K562 (cell line): ENCODE data around the gene PRR30. TPM values are rescaled to one million over a fixed set of nuclear protein-coding genes. Genes with fewer than 3 reads are reported as not detected.

Experiments
- ATAC-seq: fragments of 200-7000 bp; cut with Tn5 transposase; 3 replicates; pipeline ENCODE4 v1.9.1; 2020; ENCODE audit warnings: moderate library complexity
- BruUV-seq: library from RNA; stranded (reverse); fragments of 400-500 nt; replicated peaks from 2 replicates; lab custom pipeline; 2021; lab: Mats Ljungman, UMichigan
- CTCF ChIA-PET: fragments of 300-600 bp; formaldehyde crosslinking; extraction: SDS; loops from one replicate; lab custom pipeline; 2021; ENCODE audit warnings: low intra/inter-chr PET ratio; lab: Yijun Ruan, JAX
- POLR2A ChIA-PET: fragments of 300-600, 350-650 bp; sonication (Branson Sonifier 250); formaldehyde crosslinking; extraction: SDS; loops from one replicate; lab custom pipeline; 2021; ENCODE audit warnings: antibody characterized with exemption, inconsistent platforms; lab: Yijun Ruan, JAX
- DNase-seq, 4 experiments: peaks; one replicate each; pipeline versions ENCODE4 v3.0.0 to v3.0.0-alpha.2; 2011 to 2018; ENCODE audit warnings: low spot score in 3 of 4, mixed read lengths in 3 of 4; ENCODE audit errors: extremely low read depth in 1 of 4
- FAIRE-seq: peaks from 2 replicates; lab custom pipeline; 2011; peaks lifted over from hg19 to GRCh38; lab: Jason Lieb, UNC
- H2AFZ ChIP-seq: 2 replicates; pipeline ENCODE4 v1.6.0; 2011; ENCODE audit warnings: low read depth, low read length, control low read depth, inconsistent platforms
- H3K27ac ChIP-seq: fragments of 200-600 bp; 3 replicates; pipeline ENCODE4 v1.8.0; 2011; ENCODE audit warnings: low read depth, mild to moderate bottlenecking, control low read depth, inconsistent platforms, low read length, moderate library complexity, mixed read lengths; ENCODE audit errors: extremely low read depth
- H3K27me3 ChIP-seq, 2 experiments: fragments of 300-600 bp in 1 of 2; 2 replicates in 1 of 2; 3 replicates in 1 of 2; pipeline versions ENCODE4 v1.6.0 to v1.8.0; 2011; ENCODE audit warnings: inconsistent platforms in 2 of 2, low read length in 2 of 2, mild to moderate bottlenecking in 1 of 2, mixed read lengths in 1 of 2, moderate library complexity in 1 of 2; ENCODE audit not compliant: control insufficient read depth in 2 of 2, insufficient read depth in 2 of 2
- H3K36me3 ChIP-seq: fragments of 300-600 bp; 3 replicates; pipeline ENCODE4 v1.8.0; 2011; ENCODE audit warnings: mild to moderate bottlenecking, low read length, inconsistent platforms; ENCODE audit not compliant: control insufficient read depth, insufficient read depth
- H3K4me1 ChIP-seq, 2 experiments: fragments of 200-600 bp in 1 of 2; replicated peaks in 1 of 2; 2 replicates in 1 of 2; 3 replicates in 1 of 2; pipeline versions ENCODE4 v1.5.1 to v1.8.0; 2011; ENCODE audit warnings: inconsistent platforms in 2 of 2, low read length in 2 of 2, mild to moderate bottlenecking in 1 of 2, mixed read lengths in 1 of 2, moderate library complexity in 1 of 2; ENCODE audit not compliant: control insufficient read depth in 2 of 2, insufficient read depth in 2 of 2
- H3K4me2 ChIP-seq: 2 replicates; pipeline ENCODE4 v1.6.1; 2011; ENCODE audit warnings: low read length, control low read depth, inconsistent platforms, mixed read lengths; ENCODE audit not compliant: insufficient read depth
- H3K4me3 ChIP-seq: fragments of 200-600 bp; sonication (generic), shearing (Covaris generic); 2 replicates; pipeline ENCODE4 v1.5.1; 2016; ENCODE audit warnings: control low read depth, inconsistent platforms
- H3K79me2 ChIP-seq: fragments of 200-600 bp; 3 replicates; pipeline ENCODE4 v1.8.0; 2011; ENCODE audit warnings: low read length, inconsistent platforms; ENCODE audit not compliant: control insufficient read depth, insufficient read depth
- H3K9ac ChIP-seq, 2 experiments: 2 replicates each; pipeline versions ENCODE4 v1.6.0 to v1.6.1; 2011; ENCODE audit warnings: low read depth in 2 of 2, low read length in 2 of 2, control low read depth in 1 of 2, inconsistent platforms in 1 of 2, mild to moderate bottlenecking in 1 of 2, mixed read lengths in 1 of 2; ENCODE audit not compliant: insufficient read depth in 1 of 2
- H3K9me1 ChIP-seq: one replicate; pipeline ENCODE4 v1.6.0; 2011; ENCODE audit warnings: inconsistent platforms, mild to moderate bottlenecking, low read length, moderate library complexity; ENCODE audit not compliant: control insufficient read depth, insufficient read depth
- H3K9me3 ChIP-seq: replicated peaks from 2 replicates; pipeline ENCODE4 v1.5.1; 2011; ENCODE audit warnings: low read depth, low read length, inconsistent platforms; ENCODE audit not compliant: control insufficient read depth, insufficient read depth
- H4K20me1 ChIP-seq: replicated peaks from 2 replicates; pipeline ENCODE4 v1.6.1; 2011; ENCODE audit warnings: low read length, inconsistent platforms, mixed read lengths; ENCODE audit not compliant: control insufficient read depth, insufficient read depth
- DPF2 ChIP-seq: fragments of 450-650 bp; IDR thresholded peaks from 2 replicates; pipeline ENCODE4 v1.6.1; 2016
- KDM4B ChIP-seq, 2 experiments: fragments of 450-650 bp in 1 of 2; sonication (generic) in 1 of 2; IDR thresholded peaks; 2 replicates each; pipeline ENCODE4 v1.6.1; 2016 to 2017; ENCODE audit warnings: borderline replicate concordance in 2 of 2, antibody characterized with exemption in 1 of 2, low read depth in 1 of 2, mild to moderate bottlenecking in 1 of 2
- MEF2A ChIP-seq: IDR thresholded peaks from 2 replicates; pipeline ENCODE4 v1.6.1; 2011; ENCODE audit warnings: low read depth, mild to moderate bottlenecking, low read length, moderate library complexity; ENCODE audit not compliant: control insufficient read depth
- MGA ChIP-seq: fragments of 450-650 bp; IDR thresholded peaks from 2 replicates; pipeline ENCODE4 v1.6.1; 2016; ENCODE audit warnings: mild to moderate bottlenecking, moderate library complexity
- XRCC5 ChIP-seq: fragments of 200-400 bp; formaldehyde crosslinking; IDR thresholded peaks from 2 replicates; pipeline ENCODE4 v1.6.1; 2017; ENCODE audit warnings: low read depth, mild to moderate bottlenecking, low read length
- ZNF445 ChIP-seq: fragments of 250-450 bp; sonication (Bioruptor Pico); IDR thresholded peaks from 2 replicates; pipeline ENCODE4 v1.4.0; 2020; ENCODE audit warnings: low read depth, mild to moderate bottlenecking, moderate library complexity
- WGBS: fragments of 100-300 bp; shearing (Covaris generic); methylation state at CpG from one replicate; pipeline ENCODE4 v1.1.6; 2016; ENCODE audit warnings: low coverage, mixed read lengths; ENCODE audit not compliant: insufficient coverage; ENCODE audit errors: missing lambda C conversion rate; 5-methylcytosine and 5-hydroxymethylcytosine counted together
- in situ Hi-C: fragments of 300-500 bp; cut with MboI; formaldehyde crosslinking; loops from 4 replicates; pipeline ENCODE4 v1.15.0; 2018; ENCODE audit warnings: inconsistent platforms, mixed read lengths
- intact Hi-C: fragments of 100-400 bp; cut with micrococcal nuclease; formaldehyde crosslinking; loops from 2 replicates; pipeline ENCODE4 v1.14.2; 2022
- polyA plus RNA-seq, 8 experiments: library from polyadenylated mRNA; depleted of rRNA in 4 of 8; stranded (reverse) in 5 of 8; unstranded in 3 of 8; fragments of >200 nt; fragmentation: Nextera tagmentation in 2 of 8; fragmentation: Illumina TruSeq in 1 of 8; extraction: Ambion mirVana in 2 of 8; extraction: Trizol in 1 of 8; gene quantifications; 2 replicates each; pipeline versions ENCODE4 v1.2.1 to v1.2.3, GENCODE V29; 2011 to 2014; ENCODE audit warnings: inconsistent platforms in 1 of 8, missing spikeins in 1 of 8
- total RNA-seq, 7 experiments: library from RNA; depleted of rRNA in 6 of 7; stranded (reverse); fragments of >200 nt in 6 of 7; fragmentation: Illumina TruSeq in 2 of 7; extraction: Trizol in 2 of 7; gene quantifications; 2 replicates each; pipeline versions ENCODE4 v1.2.1 to v1.2.3, GENCODE V29; 2011 to 2021; ENCODE audit warnings: low replicate concordance in 1 of 7

The PRR30 gene
- total and polyA plus RNA-seq, 9 of the 15 experiments (the other 6 are each of a cell fraction or from before 2014, with no cell fraction given): not detected

- no peaks in the 10 kb centered on the region for H3K79me2 ChIP-seq
- no peak overlapping the region for H3K4me2 ChIP-seq
- CTCF ChIA-PET: no interaction called here
- no peak for DNase-seq
- H3K27ac ChIP-seq: no peak overlapping the region
- H4K20me1 ChIP-seq: no peaks in the 10 kb centered on the region
- no peaks in the 10 kb centered on the region for H3K9me1 ChIP-seq
- no peak for ATAC-seq
- intact Hi-C loops: no loop called here
- H2AFZ ChIP-seq: 0 out of 2 replicates have a peak overlapping the region, but pooled peaks have one; percentile 12
- no peak for TF ChIP-seq XRCC5
- no peak for TF ChIP-seq KDM4B (IDR thresholded peaks at IDR 0.05; ENCODE audit: borderline replicate concordance in 2 of 2, low read depth in 1 of 2)
- no peak for TF ChIP-seq MGA
- no peak for TF ChIP-seq ZNF445
- no peak for TF ChIP-seq DPF2
- TF ChIP-seq MEF2A: no peak
- TF ChIP-seq, all 486 proteins: peak for 0
- no TSS peak for BruUV-seq
- peaks cover 0 to 3% of the 10 kb centered on the region in 2 experiments; a peak in 2 of 5 replicates for H3K27me3 ChIP-seq
- H3K9me3 ChIP-seq: no peaks in the 10 kb centered on the region
- FAIRE-seq: no peak
- no peaks in the 10 kb centered on the region for H3K36me3 ChIP-seq
- H3K4me1 ChIP-seq: peaks cover 0 to 21% of the 10 kb centered on the region in 2 experiments; a peak in 2 of 5 replicates
- H3K4me3 ChIP-seq: no peak overlapping the region
- 29% methylated on average over 6 of the region's 6 CpGs for WGBS
- POLR2A ChIA-PET: interaction anchor here (1.2 kb wide), 1 partner anchor 13 kb away, joined by 3 read pairs; no protein-coding TSS in a partner anchor
- no peak overlapping the region for H3K9ac ChIP-seq
- in situ Hi-C loops: no loop called here
Observed at GRCh38 chr2:27154488-27154887, 15.3 kb upstream of the PRR30 start.
